ENCODE data around the gene PIGA. TPM values are rescaled to one million over a fixed set of nuclear protein-coding genes. Genes with fewer than 3 reads are reported as not detected.

The PIGA gene
- total RNA-seq, 1 donor from 2014 or later, result 6.8 TPM

GRCh38 chrX:15269618-15270521, 65.5 kb downstream of the PIGA start, which contains the start of gene ASB9:
TSS of gene ASB9 (minus strand) at chrX:15270083. CDS start at chrX:15269874, 209 bp downstream.
- Histone ChIP-seq H3K4me1 (ENCODE audit: control insufficient read depth in 3 of 3, insufficient read depth in 3 of 3, low read length in 3 of 3) (peaks cover 0 to 3% (median 0%) of the 10 kb centered on the region in 3 donors), H3K27me3 (ENCODE audit: control insufficient read depth in 3 of 3, insufficient read depth in 3 of 3, low read length in 3 of 3) (no peaks in the 10 kb centered on the region), H3K36me3 (ENCODE audit: control insufficient read depth in 3 of 3, insufficient read depth in 3 of 3, low read length in 3 of 3) (no peaks in the 10 kb centered on the region), H3K4me3 (ENCODE audit: low read length in 3 of 3) (peak within 1 kb of the TSS in 1 of 3 donors; percentile 43), H3K27ac (ENCODE audit: low read depth, low read length) (no peak within 1 kb of the TSS), H3K9ac (ENCODE audit: low read depth in 1 of 3, low read length in 3 of 3) (no peak within 1 kb of the TSS), H3K9me3 (ENCODE audit: control insufficient read depth in 3 of 3, low read length in 3 of 3) (no peaks in the 10 kb centered on the region)

Other genes with a start within 250 kb of the PIGA start
- 3.7 TPM for gene ASB9, start 65.4 kb downstream of the PIGA start, total RNA-seq
- gene ASB11, start 19.9 kb downstream of the PIGA start, total RNA-seq, result 15.1 TPM
- gene VEGFD, start 48.9 kb upstream of the PIGA start, total RNA-seq, result under 0.01 TPM
- 3.1 TPM for gene PIR, start 157.8 kb upstream of the PIGA start, total RNA-seq
- 3.1 TPM for gene BMX, start 165.3 kb upstream of the PIGA start, total RNA-seq